Limb (tissue), 2 donors: ENCODE results near the gene VARS1.
"Not testable (repeated sequence)": the region's sequence is repeated elsewhere in the genome, so short reads cannot be mapped to it uniquely, and the experiment has no call there.

Experiments used
- DNase-seq, 2 donors: peaks; one replicate each; pipeline ENCODE4 v3.0.0-alpha.2; 2016; ENCODE audit errors: extremely low spot score in 2 of 2

VARS1 gene

DNA sequence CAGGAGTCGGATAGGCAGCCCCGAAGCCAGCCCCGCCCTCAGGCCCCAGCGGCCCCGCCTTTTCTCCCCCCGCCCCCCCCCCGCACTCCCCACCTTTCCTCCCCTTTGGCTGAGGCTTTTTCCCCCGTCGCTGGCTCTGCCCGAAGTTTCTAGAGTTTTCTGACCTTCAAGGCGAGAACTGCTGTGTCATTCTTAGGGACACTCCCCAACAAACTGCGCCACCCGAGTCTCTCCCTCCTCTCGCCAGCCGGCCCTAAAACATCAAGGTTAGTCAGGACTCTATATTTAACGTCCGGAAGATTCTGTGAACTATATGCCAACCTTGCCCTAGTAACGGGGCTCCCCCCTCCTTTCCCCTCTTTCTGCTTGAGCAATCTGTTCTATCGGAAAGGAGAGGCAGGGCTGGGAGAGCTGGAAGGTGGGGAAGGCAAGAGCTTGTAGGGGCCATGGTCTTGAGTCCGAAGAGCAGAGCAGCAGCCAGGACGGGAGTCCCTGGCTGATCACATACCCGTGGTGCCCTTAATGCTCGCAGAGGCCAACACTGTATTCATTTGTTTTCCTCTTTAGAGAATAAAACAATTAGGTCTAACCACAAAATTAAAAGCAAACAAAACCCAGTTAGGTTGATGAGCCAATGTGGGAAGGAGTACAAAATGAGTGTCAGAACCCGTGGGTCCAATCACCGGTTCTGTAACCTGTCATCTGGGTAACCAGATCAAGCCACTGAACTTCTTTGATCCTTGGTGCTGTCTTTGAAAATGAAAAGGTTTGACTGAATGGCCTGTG lies 26.7 kb upstream of the VARS1 start:
- peak; percentile 51 to 88 for DNase-seq

DNA sequence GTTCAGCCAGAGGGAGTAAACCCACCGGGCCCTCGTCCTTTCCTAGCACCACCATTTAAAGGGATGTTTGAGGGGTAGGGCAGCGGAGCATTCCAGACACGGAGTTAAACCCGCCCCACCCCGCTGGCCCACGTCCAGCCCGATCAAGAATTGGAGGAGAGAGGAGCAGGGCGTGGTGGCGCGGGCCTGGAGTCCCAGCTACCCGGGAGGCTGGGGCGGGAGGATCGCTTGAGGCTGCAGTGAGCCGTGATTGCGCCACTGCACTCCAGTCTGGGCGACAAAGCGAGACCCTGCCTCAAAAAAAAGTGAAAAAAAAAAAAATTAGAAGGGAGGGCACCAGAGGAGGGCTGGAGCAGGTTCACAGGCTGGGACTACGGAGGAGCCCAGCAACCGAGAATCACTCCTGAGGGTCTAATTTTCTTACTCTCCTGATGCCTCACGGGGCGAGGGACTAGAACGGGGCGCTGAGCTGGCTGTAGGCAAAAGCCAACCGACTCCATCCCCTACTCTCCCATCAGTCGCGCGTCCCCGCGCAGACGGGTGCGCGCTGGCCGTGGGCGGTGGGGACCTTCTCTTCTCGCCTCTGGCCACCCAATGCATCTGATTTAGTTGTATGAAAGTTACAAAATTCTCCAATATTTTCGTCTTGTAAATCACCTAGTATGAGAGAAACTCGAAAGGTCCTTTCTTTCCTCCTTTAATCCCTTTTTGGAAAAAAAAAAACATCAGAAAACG lies 25.9 kb upstream of the VARS1 start:
- DNase-seq, result peak in 1 of 2 donors; percentile 78

DNA sequence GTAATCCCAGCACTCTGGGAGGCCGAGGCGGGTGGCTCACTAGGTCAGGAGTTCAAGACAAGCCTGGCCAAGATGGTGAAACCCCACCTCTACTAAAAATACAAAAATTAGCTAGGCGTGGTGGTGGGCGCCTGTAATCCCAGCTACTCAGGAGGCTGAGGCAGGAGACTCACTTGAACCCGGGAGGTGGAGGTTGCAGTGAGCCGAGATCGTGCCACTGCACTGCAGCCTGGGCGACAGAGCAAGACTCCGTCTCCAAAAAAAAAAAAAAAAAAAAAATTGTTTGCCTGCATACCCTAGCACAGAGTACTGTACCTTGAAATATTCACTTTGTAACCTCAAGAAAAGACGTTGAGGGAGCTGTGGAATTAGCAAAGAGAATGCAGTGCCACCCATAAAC lies 24.8 kb upstream of the VARS1 start:
- not testable (repeated sequence) for DNase-seq

DNA sequence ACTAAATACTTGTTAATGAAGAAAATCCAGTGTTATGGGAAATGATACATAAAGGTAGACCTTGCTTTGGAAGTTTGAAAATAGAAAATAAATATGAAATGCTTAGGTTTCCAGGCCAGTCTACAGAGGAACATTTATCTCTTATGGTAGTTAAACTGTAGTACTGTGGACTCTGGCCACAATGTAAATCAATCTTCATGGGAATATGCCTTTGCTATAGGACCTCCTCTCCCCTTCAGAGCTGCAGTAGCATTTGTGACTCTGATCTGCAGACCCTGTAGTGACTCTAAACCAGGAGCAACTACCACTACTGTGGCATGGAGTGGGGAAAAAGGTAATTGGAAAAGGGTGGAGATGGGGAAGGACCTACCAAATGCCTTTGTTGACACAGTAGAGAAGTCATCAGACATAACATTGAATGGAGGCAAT lies 24.3 kb upstream of the VARS1 start:
- DNase-seq, result no peak

DNA sequence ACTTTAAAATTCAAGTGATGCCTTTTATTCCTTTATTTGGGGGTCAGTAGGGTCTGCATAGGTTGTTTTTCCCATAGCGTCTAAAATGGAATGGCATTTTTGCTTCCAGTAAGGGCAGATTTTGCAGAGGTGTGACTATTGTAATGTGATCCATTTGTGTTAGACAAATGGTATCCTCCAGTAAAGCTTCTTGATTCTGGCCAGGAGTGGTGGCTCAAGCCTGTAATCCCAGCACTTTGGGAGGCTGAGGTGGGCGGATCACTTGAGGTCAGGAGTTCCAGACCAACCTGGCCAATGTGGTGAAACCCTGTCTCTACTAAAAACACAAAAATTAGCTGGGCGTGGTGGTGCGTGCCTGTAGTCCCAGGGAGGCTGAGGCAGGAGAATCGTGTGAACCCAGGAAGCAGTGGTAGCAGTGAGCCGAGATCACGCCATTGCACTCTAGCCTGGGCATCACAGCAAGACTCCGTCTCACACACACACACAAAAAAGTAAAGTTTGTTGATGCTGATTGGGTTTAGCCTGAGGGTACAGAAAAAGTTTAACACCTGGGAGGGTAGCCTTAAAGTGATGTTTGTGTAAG lies 22.5 kb upstream of the VARS1 start:
- DNase-seq, result not testable (repeated sequence)

DNA sequence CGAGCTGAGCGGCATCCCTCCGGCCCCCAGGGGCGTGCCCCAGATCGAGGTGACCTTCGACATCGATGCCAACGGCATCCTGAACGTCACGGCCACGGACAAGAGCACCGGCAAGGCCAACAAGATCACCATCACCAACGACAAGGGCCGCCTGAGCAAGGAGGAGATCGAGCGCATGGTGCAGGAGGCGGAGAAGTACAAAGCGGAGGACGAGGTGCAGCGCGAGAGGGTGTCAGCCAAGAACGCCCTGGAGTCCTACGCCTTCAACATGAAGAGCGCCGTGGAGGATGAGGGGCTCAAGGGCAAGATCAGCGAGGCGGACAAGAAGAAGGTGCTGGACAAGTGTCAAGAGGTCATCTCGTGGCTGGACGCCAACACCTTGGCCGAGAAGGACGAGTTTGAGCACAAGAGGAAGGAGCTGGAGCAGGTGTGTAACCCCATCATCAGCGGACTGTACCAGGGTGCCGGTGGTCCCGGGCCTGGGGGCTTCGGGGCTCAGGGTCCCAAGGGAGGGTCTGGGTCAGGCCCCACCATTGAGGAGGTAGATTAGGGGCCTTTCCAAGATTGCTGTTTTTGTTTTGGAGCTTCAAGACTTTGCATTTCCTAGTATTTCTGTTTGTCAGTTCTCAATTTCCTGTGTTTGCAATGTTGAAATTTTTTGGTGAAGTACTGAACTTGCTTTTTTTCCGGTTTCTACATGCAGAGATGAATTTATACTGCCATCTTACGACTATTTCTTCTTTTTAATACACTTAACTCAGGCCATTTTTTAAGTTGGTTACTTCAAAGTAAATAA lies 21.8 kb upstream of the VARS1 start:
- not testable (repeated sequence) for DNase-seq

DNA sequence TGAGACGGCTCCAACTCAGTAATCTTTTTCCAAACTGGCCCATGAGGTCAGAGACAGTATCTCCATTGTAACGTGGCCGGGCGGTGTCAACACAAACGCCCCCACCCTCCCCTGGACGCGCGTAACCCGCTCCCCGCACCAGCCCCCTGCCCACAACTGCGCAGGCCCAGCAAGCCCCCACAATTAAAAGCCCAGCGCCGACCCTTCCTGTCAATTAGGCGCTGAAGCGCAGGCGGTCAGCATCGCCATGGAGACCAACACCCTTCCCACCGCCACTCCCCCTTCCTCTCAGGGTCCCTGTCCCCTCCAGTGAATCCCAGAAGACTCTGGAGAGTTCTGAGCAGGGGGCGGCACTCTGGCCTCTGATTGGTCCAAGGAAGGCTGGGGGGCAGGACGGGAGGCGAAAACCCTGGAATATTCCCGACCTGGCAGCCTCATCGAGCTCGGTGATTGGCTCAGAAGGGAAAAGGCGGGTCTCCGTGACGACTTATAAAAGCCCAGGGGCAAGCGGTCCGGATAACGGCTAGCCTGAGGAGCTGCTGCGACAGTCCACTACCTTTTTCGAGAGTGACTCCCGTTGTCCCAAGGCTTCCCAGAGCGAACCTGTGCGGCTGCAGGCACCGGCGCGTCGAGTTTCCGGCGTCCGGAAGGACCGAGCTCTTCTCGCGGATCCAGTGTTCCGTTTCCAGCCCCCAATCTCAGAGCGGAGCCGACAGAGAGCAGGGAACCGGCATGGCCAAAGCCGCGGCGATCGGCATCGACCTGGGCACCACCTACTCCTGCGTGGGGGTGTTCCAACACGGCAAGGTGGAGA lies 19.7 kb upstream of the VARS1 start, which contains the start of the genes HSPA1A and HSPA1L:
HSPA1A (plus strand) TSS at position 519 of the 814 bp plus-strand sequence; CDS start at position 733, 214 bp downstream.
HSPA1L (minus strand) TSS at position 259 of the 814 bp plus-strand sequence. CDS start 3,311 bp downstream, outside the sequence.
- DNase-seq, result peak; percentile 93 to 94

DNA sequence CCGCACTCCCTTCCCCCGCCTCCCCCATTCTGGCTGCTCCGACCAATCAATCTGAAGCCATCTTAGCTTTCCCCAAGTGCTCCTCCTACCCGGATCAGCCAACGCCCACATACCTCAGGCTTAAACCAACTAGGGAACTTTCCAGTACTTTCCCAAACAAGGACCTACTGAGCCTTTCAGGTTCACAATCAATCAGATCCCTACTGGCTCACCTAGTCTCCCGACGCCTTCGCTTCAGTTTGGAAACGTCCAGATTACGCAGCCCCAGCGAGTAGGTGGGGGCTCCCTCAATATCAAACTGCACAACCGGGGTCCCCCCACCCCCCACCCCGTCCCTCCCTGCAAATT lies 19.1 kb upstream of the VARS1 start:
- peak; percentile 96 to 97 for DNase-seq

DNA sequence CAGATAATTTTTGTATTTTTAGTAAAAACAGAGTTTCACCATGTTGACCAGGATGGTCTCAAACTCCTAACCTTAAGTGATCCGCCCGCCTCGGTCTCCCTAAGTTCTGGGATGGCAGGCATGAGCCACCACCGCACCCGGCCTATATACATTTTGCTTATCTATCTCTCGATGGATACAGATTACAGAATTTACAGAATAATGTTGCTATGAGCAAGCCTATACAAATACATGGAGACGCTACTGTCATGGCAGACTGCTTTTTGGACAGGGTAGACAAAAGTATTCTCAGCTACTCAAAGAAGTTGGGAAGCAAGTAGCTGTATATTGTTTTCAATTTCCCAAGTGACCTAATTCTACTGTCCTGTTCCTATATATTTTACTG lies 17.9 kb upstream of the VARS1 start:
- DNase-seq, result no peak

DNA sequence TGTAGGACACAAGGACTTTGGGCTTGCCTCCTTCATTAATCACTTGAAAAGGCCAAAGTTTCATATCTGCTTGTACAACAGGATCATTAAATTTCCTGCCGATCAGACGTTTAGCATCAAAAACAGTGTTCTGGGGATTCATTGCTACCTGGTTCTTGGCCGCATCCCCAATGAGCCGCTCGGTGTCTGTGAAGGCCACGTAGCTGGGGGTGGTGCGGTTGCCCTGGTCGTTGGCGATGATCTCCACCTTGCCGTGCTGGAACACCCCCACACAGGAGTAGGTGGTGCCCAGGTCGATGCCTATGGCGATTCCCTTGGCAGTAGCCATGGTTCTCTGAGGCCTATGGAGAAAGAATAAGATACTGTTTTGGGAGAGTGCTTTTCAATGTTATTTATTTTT lies 16.1 kb upstream of the VARS1 start:
- DNase-seq, result no peak

DNA sequence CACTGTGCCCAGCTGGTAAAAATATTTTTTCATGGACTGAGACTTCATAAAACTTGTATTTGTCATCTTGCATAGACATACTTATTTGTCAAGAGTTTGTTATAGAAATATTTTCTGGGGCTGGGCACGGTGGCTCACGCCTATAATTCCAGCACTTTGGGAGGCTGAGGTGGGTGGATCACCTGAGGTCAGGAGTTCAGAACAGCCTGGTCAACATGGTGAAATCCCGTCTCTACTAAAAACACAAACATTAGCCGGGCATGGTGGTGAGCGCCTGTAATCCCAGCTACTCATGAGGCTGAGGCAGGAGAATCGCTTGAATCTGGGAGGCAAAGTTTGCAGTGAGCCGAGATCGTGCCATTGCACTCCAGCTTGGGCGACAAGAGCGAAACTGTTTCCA lies 13.0 kb upstream of the VARS1 start:
- not testable (repeated sequence) for DNase-seq

DNA sequence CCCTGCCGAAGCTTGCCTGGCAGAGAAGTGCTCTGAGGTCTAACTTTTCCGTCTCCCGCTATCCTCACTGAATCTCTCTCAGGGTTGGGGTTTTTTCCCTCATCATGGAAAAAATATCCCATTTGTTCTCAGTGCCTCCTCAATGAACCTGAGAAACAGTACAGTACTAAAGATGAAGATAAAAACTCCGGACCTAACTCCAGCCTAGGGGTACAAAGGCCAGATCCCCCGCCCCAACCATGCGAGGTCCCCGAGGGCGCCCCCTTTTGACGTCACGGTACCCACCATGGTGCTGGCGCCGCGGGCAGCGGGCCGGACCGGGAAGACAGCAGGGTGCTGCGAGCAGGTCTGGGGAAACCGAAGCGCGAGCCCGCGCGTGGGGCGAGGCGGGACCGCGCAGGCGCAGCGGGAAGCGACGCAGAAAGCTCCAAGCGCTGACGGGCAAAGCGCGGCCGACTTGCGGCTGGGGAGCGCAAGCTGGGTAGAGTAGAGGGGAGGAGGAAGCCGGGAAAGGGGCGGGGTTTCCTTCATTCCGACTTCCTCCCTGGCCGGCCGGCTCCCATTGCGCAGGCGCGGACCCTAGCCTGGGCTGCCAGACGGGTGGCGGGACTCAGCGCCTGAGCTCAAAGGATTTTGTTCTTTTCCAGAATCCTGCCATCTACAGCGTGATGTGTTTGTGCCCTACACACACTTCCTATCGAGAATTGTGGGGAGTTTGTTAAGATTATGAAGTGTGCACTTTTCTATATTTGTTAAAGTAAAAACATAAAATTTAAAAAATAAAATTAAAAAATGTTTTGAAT lies 11.1 kb upstream of the VARS1 start, which contains the start of gene LSM2:
LSM2 (minus strand) TSS at position 497 of the 803 bp plus-strand sequence; CDS start at position 288, 209 bp downstream.
- DNase-seq, result peak; percentile 97 to 98

DNA sequence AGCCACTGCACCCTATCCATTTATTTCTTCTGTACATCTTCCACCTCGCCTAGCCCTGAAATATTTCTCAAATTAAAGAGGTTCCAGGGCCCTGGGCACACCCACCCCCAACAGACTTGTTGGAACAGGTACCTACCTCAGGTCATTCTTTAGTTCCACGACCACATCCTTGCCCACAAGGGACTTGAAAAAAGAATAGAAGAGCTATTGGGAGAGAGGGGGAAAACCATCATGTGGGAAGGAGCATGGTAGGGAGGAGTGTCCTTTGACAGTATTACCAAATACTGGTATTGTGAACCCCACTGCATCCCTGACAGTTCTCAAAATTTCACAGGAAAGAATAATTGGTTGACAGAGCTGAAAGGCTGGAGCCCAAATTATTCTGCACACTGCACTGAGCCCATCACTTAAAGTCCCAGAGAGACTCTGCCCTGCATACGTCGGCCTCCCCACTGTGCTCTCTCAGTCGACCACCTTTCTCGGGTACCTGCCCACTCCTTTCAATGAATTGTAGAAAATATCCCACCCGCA lies 10.5 kb upstream of the VARS1 start:
- no peak for DNase-seq

DNA sequence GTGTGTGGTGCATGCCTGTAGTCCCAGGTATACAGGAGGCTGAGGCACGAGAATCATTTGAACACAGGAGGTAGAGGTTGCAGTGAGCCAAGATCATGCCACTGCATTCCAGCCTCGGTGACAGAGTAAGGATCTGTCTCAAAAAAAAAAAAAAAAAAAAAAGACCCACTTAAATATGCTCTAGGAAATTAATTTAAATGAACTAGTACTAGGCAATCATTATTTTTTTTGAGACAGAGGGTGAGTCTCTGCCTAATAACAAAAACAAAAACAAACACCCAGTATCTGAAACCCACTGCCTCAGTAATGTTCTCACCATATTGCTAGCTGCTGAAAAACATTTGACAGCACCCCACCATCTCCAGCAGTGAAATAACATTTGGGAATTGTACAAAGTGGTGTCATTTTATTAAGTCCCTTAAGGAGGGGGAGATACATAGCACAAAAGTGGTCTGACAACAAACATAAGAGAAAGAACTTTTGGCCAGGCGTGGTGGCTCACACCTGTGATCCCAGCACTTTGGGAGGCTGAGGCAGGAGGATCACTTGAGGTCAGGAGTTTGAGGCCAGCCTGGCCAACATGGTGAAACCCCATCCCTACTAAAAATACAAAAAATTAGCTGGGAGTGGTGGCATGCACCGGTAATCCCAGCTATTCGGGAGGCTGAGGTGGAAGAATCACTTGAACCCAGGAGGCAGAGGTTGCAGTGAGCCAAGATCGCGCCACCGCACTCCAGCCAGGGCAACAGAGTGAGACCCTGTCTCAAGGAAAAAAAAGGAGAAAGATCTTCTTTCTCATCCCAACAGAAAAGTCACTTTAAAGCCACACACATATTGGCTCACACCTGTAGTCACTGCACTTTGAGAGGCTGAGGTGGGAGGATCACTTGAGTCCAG lies 5.7 kb upstream of the VARS1 start:
- DNase-seq, result not testable (repeated sequence)

DNA sequence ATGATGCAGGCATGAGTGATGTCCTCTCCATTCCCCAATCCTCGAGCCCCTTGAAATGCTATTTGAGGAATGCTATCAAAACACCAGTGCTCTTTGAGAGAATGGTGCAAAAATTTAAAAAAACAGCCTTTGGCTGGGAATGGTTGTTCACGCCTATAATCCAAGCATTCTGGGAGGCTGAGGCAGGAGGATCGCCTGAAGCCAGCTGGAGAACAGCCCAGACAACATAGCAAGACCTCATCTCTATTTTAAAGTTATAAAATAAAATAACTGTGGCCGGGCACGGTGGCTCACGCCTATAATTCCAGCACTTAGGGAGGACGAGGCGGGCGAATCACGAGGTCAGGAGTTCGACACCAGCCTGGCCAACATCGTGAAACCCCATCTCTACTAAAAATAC lies 4.2 kb upstream of the VARS1 start:
- no peak for DNase-seq

DNA sequence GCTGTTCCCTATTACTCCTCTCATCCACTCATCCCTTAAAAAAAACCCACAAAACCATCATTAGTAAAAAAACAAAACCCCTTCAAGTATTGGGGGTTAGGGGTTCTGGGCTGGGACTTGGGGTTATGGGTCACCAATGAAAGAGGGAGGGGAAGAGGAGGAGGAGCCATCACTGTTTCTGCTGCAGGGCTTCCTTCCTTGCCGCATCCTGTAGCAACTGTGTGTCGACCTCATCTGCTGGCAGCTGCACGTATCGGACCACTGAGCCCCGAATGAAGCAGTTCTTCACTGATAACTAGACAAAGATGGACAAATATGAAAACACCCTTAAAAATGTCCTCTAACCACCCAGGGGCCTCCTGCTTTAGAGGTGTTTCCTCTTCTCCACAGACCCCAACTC lies 2.0 kb upstream of the VARS1 start:
- no peak for DNase-seq

DNA sequence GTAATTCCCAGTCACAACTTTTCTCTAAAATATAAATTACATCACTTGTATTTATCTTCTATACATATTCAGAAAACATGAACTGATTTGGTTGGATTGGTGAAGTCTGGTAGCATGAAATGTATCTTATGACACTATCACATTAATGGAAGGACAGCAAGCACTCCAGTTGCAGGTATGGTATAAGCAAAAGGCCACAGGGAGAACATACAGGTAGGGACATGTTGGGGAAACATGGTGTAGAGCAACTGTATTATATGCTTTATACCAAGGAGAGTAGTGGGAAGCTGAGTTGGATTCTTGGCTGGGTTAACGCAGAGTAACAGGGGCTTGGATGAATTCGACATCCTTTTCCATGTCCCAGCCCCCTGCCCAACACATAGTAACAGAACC lies 1.4 kb upstream of the VARS1 start:
- DNase-seq, result no peak

DNA sequence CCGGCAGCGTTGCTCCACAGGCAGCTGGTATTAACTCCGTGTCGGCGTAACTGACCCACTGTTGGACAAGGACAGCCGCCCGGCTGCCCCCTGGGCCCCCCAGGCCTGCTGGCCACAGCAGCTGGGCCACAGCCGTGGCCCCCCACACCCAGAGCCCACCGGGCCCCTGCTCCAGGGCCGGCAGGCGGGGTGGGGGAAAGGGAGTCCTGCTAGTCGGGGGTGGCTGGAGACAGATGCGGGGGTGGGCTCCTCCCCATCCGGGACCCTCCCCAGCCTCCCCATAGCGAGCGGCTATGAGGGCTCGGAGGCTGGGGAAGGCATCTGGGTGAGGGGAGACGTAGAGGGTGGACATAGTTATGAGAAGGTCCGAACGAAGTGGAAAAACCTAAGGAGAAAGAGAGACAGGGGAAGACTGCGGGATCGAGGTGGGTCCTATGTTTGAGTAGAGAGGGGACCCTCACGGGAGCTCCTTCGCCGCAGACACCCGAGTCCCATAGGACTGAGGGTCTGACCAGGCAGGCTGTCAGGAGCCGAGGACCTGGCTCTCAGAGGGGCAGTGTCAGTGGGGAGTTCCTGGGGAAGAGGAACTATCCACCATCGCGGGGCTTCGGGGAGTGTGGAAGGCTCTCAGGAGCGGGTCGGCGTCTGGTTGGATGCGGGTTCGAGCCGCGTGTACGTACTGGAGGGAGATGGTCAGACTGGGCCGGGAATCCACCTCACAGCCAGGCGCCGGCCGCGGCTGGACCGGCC lies 511 bp downstream of the VARS1 start:
- peak in 1 of 2 donors; percentile 54 for DNase-seq
